HCT116 (cell line): ENCODE measurements around the gene NBPF4. TPM values are rescaled to one million over a fixed set of nuclear protein-coding genes. Genes with fewer than 3 reads are reported as not detected.

Source experiments
- ATAC-seq: fragments of 200-7000 bp; cut with Tn5 transposase; 2 replicates; pipeline ENCODE4 v1.9.1; 2020; ENCODE audit warnings: mild to moderate bottlenecking, moderate library complexity
- BruUV-seq: library from RNA; stranded (reverse); fragments of 400-500 nt; replicated peaks from 2 replicates; lab custom pipeline; 2021; lab: Mats Ljungman, UMichigan
- CTCF ChIA-PET: fragments of 300-600 bp; sonication (Branson Sonifier 250); formaldehyde crosslinking; loops from one replicate; lab custom pipeline; 2021; ENCODE audit warnings: antibody characterized with exemption; lab: Charles Lee
- POLR2A ChIA-PET: fragments of 300-600, 350-600 bp; sonication (Branson Sonifier 250); formaldehyde crosslinking; loops from one replicate; lab custom pipeline; 2021; ENCODE audit warnings: antibody characterized with exemption; lab: Charles Lee
- RAD21 ChIA-PET, 2 experiments: fragments of 300-600 bp; sonication (Branson Sonifier 250); formaldehyde crosslinking; loops; one replicate each; lab custom pipeline; 2023; ENCODE audit warnings: low total read pairs in 2 of 2; ENCODE audit not compliant: uncharacterized antibody in 2 of 2, unreplicated experiment in 2 of 2, low non-redundant PET in 1 of 2; lab: Charles Lee
- DNase-seq: peaks from one replicate; pipeline ENCODE4 v3.0.0-alpha.2; 2010; ENCODE audit warnings: low read depth, low spot score
- H2AFZ ChIP-seq: fragments of 200-600 bp; shearing (Covaris generic), sonication (generic); 2 replicates; pipeline ENCODE4 v1.6.1; 2017; ENCODE audit warnings: low read depth, mixed run types, mixed read lengths, antibody characterized with exemption, low read length; ENCODE audit not compliant: poor library complexity, severe bottlenecking
- H3K27ac ChIP-seq: 2 replicates; pipeline ENCODE4 v1.5.1; 2012; ENCODE audit warnings: low read depth, low read length
- H3K27me3 ChIP-seq: fragments of 200-600 bp; sonication (generic); 2 replicates; pipeline ENCODE4 v1.6.1; 2016; ENCODE audit warnings: mixed run types, low read length, mixed read lengths; ENCODE audit not compliant: insufficient read depth
- H3K36me3 ChIP-seq, 2 experiments: fragments of 200-500 bp in 1 of 2; fragments of 200-600 bp in 1 of 2; sonication (Bioruptor generic) in 1 of 2; sonication (generic) in 1 of 2; 2 replicates each; pipeline versions ENCODE4 v1.5.1 to v1.6.1; 2014 to 2016; ENCODE audit warnings: low read length in 2 of 2, inconsistent platforms in 1 of 2, mixed read lengths in 1 of 2, mixed run types in 1 of 2; ENCODE audit not compliant: insufficient read depth in 2 of 2, control insufficient read depth in 1 of 2
- H3K4me1 ChIP-seq, 2 experiments: fragments of 200-600 bp in 1 of 2; sonication (generic) in 1 of 2; 2 replicates each; pipeline versions ENCODE4 v1.5.1 to v1.6.1; 2012 to 2017; ENCODE audit warnings: low read length in 2 of 2, inconsistent platforms in 1 of 2, mild to moderate bottlenecking in 1 of 2, mixed read lengths in 1 of 2, mixed run types in 1 of 2, moderate library complexity in 1 of 2; ENCODE audit not compliant: insufficient read depth in 2 of 2, control insufficient read depth in 1 of 2
- H3K4me2 ChIP-seq: fragments of 200-600 bp; sonication (generic); 2 replicates; pipeline ENCODE4 v1.6.1; 2017; ENCODE audit warnings: mixed run types, low read length, mixed read lengths
- H3K4me3 ChIP-seq, 2 experiments: fragments of 200-600 bp in 1 of 2; sonication (generic) in 1 of 2; replicated peaks in 1 of 2; 2 replicates each; pipeline ENCODE4 v1.5.1; 2011 to 2016; ENCODE audit warnings: low read length in 2 of 2, control low read depth in 1 of 2, low read depth in 1 of 2, mild to moderate bottlenecking in 1 of 2, mixed read lengths in 1 of 2, mixed run types in 1 of 2
- H3K79me2 ChIP-seq: fragments of 200-600 bp; sonication (generic); 2 replicates; pipeline ENCODE4 v1.6.1; 2017; ENCODE audit warnings: mild to moderate bottlenecking, mixed run types, low read length, moderate library complexity, mixed read lengths; ENCODE audit not compliant: insufficient read depth
- H3K9ac ChIP-seq: fragments of 200-600 bp; sonication (generic); 2 replicates; pipeline ENCODE4 v1.6.1; 2016; ENCODE audit warnings: low read length, mixed read lengths
- H3K9me2 ChIP-seq: fragments of 200-600 bp; sonication (generic), shearing (Covaris generic); 2 replicates; pipeline ENCODE4 v1.6.1; 2017; ENCODE audit warnings: mixed run types, mild to moderate bottlenecking, moderate library complexity; ENCODE audit not compliant: insufficient read depth
- H3K9me3 ChIP-seq, 2 experiments: fragments of 200-500 bp in 1 of 2; fragments of 200-600 bp in 1 of 2; sonication (Bioruptor generic) in 1 of 2; sonication (generic) in 1 of 2; 2 replicates each; pipeline ENCODE4 v1.6.1; 2014 to 2017; ENCODE audit warnings: low read length in 2 of 2, mixed read lengths in 2 of 2, inconsistent platforms in 1 of 2, low read depth in 1 of 2, mild to moderate bottlenecking in 1 of 2, mixed run types in 1 of 2, moderate library complexity in 1 of 2; ENCODE audit not compliant: control insufficient read depth in 1 of 2, insufficient read depth in 1 of 2
- H4K20me1 ChIP-seq: fragments of 200-600 bp; sonication (generic), shearing (Covaris generic); 2 replicates; pipeline ENCODE4 v1.6.1; 2017; ENCODE audit warnings: mixed run types, mild to moderate bottlenecking, moderate library complexity; ENCODE audit not compliant: insufficient read depth
- SRF ChIP-seq: IDR thresholded peaks from 2 replicates; pipeline ENCODE4 v1.6.1; 2012; ENCODE audit warnings: low read depth
- TCF7L2 ChIP-seq: IDR thresholded peaks from 2 replicates; pipeline ENCODE4 v1.7.0; 2011; ENCODE audit warnings: borderline replicate concordance, inconsistent platforms; ENCODE audit not compliant: insufficient read depth, insufficient read length; ENCODE audit errors: extremely low read depth
- YY1 ChIP-seq: IDR thresholded peaks from 2 replicates; pipeline ENCODE4 v1.6.1; 2011; ENCODE audit warnings: low read length, low read depth, moderate library complexity, mild to moderate bottlenecking; ENCODE audit not compliant: insufficient replicate concordance; ENCODE audit errors: extremely low read depth
- ZNF274 ChIP-seq: fragments of 200-500 bp; sonication (Bioruptor generic); IDR thresholded peaks from 2 replicates; pipeline ENCODE4 v1.6.1; 2014; ENCODE audit warnings: mild to moderate bottlenecking, low read depth, low read length, inconsistent platforms
- intact Hi-C: fragments of 100-400 bp; cut with micrococcal nuclease; formaldehyde crosslinking; loops from 2 replicates; pipeline ENCODE4 v1.10.0; 2022
- total RNA-seq: library from RNA; stranded (reverse); gene quantifications from one replicate; pipeline ENCODE4 v1.2.1, GENCODE V29; 2021; ENCODE audit not compliant: unreplicated experiment
- TF ChIP-seq, protein P1 (sequence below): IDR thresholded peaks from 2 replicates; pipeline ENCODE4 v1.6.1; 2012; ENCODE audit warnings: low read depth

NBPF4 gene
- total RNA-seq, 1 experiment from 2014 or later = not detected

DNA sequence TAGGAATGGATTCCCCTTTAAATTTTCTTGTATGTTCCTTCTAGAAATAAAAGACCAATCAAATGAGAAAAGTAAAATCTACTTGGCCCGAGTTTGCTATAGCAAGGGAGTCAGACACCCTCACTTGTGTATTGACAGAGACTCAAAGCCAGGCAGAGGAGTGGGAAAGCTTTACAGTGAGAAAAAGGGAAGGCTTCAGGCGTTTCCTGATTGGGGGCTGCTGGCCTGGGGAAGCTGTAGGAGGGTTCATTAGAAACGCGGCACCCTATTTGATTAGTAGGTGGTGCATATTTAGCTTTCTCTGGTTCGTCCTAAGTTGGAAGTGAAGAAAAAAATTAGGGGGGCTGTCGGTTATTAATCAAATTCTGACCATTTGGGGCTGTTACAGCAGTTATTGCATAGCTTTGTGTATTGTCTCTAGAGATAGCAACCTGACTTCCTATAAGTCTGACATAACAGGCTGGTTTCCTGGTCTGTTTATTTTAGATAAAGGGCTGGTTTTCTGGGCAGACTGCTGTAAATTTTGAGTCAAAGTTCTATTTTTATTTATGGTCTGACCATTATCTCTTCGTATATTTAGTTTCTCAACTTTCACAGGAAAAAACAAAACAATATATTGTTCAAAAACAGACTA is 53.8 kb downstream of the NBPF4 start:
- no peak overlapping the region for H3K4me3 ChIP-seq
- intact Hi-C loops = no loop called here
- TF ChIP-seq ZNF274 = no peak
- no peak for TF ChIP-seq SRF
- TF ChIP-seq, protein P1, sequence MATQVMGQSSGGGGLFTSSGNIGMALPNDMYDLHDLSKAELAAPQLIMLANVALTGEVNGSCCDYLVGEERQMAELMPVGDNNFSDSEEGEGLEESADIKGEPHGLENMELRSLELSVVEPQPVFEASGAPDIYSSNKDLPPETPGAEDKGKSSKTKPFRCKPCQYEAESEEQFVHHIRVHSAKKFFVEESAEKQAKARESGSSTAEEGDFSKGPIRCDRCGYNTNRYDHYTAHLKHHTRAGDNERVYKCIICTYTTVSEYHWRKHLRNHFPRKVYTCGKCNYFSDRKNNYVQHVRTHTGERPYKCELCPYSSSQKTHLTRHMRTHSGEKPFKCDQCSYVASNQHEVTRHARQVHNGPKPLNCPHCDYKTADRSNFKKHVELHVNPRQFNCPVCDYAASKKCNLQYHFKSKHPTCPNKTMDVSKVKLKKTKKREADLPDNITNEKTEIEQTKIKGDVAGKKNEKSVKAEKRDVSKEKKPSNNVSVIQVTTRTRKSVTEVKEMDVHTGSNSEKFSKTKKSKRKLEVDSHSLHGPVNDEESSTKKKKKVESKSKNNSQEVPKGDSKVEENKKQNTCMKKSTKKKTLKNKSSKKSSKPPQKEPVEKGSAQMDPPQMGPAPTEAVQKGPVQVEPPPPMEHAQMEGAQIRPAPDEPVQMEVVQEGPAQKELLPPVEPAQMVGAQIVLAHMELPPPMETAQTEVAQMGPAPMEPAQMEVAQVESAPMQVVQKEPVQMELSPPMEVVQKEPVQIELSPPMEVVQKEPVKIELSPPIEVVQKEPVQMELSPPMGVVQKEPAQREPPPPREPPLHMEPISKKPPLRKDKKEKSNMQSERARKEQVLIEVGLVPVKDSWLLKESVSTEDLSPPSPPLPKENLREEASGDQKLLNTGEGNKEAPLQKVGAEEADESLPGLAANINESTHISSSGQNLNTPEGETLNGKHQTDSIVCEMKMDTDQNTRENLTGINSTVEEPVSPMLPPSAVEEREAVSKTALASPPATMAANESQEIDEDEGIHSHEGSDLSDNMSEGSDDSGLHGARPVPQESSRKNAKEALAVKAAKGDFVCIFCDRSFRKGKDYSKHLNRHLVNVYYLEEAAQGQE = no peak
- no peak for TF ChIP-seq TCF7L2
- TF ChIP-seq YY1 = no peak
- no peak overlapping the region for H3K27ac ChIP-seq
- H3K79me2 ChIP-seq = peaks cover 77% of the 10 kb centered on the region
- H3K27me3 ChIP-seq = no peaks in the 10 kb centered on the region
- ChIA-PET RAD21 (no interaction called here), CTCF (no interaction called here), POLR2A (no interaction called here)
- DNase-seq = no peak
- no peaks in the 10 kb centered on the region for H3K9me2 ChIP-seq
- H3K9ac ChIP-seq = no peak overlapping the region
- H3K9me3 ChIP-seq = no peaks in the 10 kb centered on the region
- BruUV-seq = no TSS peak
- H2AFZ ChIP-seq = no peak overlapping the region
- peaks cover 0 to under 1% of the 10 kb centered on the region in 2 experiments; a peak in 2 of 4 replicates for H3K36me3 ChIP-seq
- no peaks in the 10 kb centered on the region for H3K4me1 ChIP-seq
- no peak overlapping the region for H3K4me2 ChIP-seq
- ATAC-seq = no peak
- no peaks in the 10 kb centered on the region for H4K20me1 ChIP-seq
